ENCODE data around the gene SELENON. TPM values are rescaled to one million over a fixed set of nuclear protein-coding genes. Genes with fewer than 3 reads are reported as not detected.

SELENON gene
- total and polyA plus RNA-seq, 2 of the 4 experiments (the other 2 are of a cell fraction), result 9.1 to 114 TPM

DNA sequence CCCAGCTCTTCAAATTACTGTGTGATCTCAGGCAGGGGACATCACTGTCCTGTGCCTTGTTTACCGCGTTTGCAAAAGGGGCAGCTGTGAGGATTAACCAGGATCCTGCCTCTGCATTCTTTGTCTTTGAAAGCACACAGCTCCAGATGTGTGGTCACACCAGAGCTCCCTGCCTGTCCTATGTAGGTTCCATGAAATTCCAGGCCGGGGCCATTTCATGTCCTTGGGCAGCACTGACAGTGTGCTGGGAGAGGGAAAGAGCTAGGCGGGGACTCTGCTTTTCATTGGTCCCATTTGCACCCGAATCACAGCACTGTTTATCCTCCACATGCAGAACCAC is 42.2 kb upstream of the SELENON start:
- no peaks in the 10 kb centered on the region for H3K4me1 ChIP-seq (ENCODE audit: control insufficient read depth, insufficient read depth, low read length)
- H3K4ac ChIP-seq (ENCODE audit: low read depth, low read length), result no peak overlapping the region
- TF ChIP-seq FOS (IDR thresholded peaks at IDR 0.05; ENCODE audit: low read depth, low read length) (no peak), CHD1 (IDR thresholded peaks at IDR 0.05; ENCODE audit: low read depth, low read length) (no peak), NFE2L2 (IDR thresholded peaks at IDR 0.05; ENCODE audit: low read depth, low read length) (no peak), BHLHE40 (IDR thresholded peaks at IDR 0.05; ENCODE audit: low read depth, low read length) (no peak), MXI1 (IDR thresholded peaks at IDR 0.05; ENCODE audit: borderline replicate concordance, low read depth, low read length) (no peak), MAZ (IDR thresholded peaks at IDR 0.05; ENCODE audit: borderline replicate concordance, low read depth, low read length) (no peak), CEBPB (IDR thresholded peaks at IDR 0.05; ENCODE audit: low read depth, low read length) (no peak), SMC3 (IDR thresholded peaks at IDR 0.05; ENCODE audit: low read depth, low read length) (no peak), RAD21 (IDR thresholded peaks at IDR 0.05; ENCODE audit: low read length) (no peak), RCOR1 (IDR thresholded peaks at IDR 0.05; ENCODE audit: insufficient replicate concordance, low read length) (no peak), RFX5 (IDR thresholded peaks at IDR 0.05; ENCODE audit: low read depth, low read length) (no peak)
- TF ChIP-seq, protein P1, sequence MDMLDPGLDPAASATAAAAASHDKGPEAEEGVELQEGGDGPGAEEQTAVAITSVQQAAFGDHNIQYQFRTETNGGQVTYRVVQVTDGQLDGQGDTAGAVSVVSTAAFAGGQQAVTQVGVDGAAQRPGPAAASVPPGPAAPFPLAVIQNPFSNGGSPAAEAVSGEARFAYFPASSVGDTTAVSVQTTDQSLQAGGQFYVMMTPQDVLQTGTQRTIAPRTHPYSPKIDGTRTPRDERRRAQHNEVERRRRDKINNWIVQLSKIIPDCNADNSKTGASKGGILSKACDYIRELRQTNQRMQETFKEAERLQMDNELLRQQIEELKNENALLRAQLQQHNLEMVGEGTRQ (IDR thresholded peaks at IDR 0.05; ENCODE audit: low read depth, low read length), result no peak
- TF ChIP-seq, protein P2, sequence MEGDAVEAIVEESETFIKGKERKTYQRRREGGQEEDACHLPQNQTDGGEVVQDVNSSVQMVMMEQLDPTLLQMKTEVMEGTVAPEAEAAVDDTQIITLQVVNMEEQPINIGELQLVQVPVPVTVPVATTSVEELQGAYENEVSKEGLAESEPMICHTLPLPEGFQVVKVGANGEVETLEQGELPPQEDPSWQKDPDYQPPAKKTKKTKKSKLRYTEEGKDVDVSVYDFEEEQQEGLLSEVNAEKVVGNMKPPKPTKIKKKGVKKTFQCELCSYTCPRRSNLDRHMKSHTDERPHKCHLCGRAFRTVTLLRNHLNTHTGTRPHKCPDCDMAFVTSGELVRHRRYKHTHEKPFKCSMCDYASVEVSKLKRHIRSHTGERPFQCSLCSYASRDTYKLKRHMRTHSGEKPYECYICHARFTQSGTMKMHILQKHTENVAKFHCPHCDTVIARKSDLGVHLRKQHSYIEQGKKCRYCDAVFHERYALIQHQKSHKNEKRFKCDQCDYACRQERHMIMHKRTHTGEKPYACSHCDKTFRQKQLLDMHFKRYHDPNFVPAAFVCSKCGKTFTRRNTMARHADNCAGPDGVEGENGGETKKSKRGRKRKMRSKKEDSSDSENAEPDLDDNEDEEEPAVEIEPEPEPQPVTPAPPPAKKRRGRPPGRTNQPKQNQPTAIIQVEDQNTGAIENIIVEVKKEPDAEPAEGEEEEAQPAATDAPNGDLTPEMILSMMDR (conservative IDR thresholded peaks at IDR 0.05; ENCODE audit: low read depth, low read length), result no peak
- TF ChIP-seq, protein P3, sequence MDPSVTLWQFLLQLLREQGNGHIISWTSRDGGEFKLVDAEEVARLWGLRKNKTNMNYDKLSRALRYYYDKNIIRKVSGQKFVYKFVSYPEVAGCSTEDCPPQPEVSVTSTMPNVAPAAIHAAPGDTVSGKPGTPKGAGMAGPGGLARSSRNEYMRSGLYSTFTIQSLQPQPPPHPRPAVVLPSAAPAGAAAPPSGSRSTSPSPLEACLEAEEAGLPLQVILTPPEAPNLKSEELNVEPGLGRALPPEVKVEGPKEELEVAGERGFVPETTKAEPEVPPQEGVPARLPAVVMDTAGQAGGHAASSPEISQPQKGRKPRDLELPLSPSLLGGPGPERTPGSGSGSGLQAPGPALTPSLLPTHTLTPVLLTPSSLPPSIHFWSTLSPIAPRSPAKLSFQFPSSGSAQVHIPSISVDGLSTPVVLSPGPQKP (IDR thresholded peaks at IDR 0.05; ENCODE audit: borderline replicate concordance, low read depth, low read length), result no peak
- ChIA-PET CTCF (no interaction called here), POLR2A (ENCODE audit: unreplicated experiment) (no interaction called here)
- H3K27ac ChIP-seq (ENCODE audit: insufficient read depth, low read length), result no peak overlapping the region
- no peak overlapping the region for H4K91ac ChIP-seq (ENCODE audit: insufficient read depth, low read depth, low read length)
- intact Hi-C loops (cut with micrococcal nuclease) (no loop called here), dilution Hi-C loops (cut with HindIII; ENCODE audit: low sequenced_read_pairs, unreplicated experiment) (no loop called here), in situ Hi-C loops (cut with MboI; ENCODE audit: low sequenced_read_pairs) (no loop called here)
- H4K5ac ChIP-seq (ENCODE audit: low read depth, low read length), result no peak overlapping the region
- WGBS, 2 experiments (ENCODE audit: extremely low coverage in 2 of 2, insufficient read length in 1 of 2), result no CpG with 5 or more reads among the region's 5 CpGs
- no peak overlapping the region for H3K23ac ChIP-seq (ENCODE audit: low read depth, low read length)
- ATAC-seq (ENCODE audit: low read depth) (no peak; the same call in 1 of the 2 replicates), DNase-seq (no peak)
- no peaks in the 10 kb centered on the region for H3K27me3 ChIP-seq (ENCODE audit: control insufficient read depth, insufficient read depth, low read length)
- no peak overlapping the region for H2AK9ac ChIP-seq (replicated peaks; ENCODE audit: low read depth, low read length, poor library complexity)
- no peak overlapping the region for H2BK120ac ChIP-seq (ENCODE audit: low read depth, low read length)
- no peak overlapping the region for H3K4me2 ChIP-seq (ENCODE audit: low read depth, low read length)
- BruUV-seq (replicated peaks), result no TSS peak
- H3K4me3 ChIP-seq (ENCODE audit: insufficient read depth, low read depth, low read length), result no peak overlapping the region
- no peaks in the 10 kb centered on the region for H3K9me3 ChIP-seq (ENCODE audit: control insufficient read depth, insufficient read depth, low read length)
- no peaks in the 10 kb centered on the region for H4K20me1 ChIP-seq (ENCODE audit: insufficient read depth, low read length)
- peaks cover 30% of the 10 kb centered on the region; the same call in 1 of the 2 replicates for H3K36me3 ChIP-seq (ENCODE audit: control insufficient read depth, insufficient read depth, low read length)
- no peak overlapping the region for H3K9ac ChIP-seq (ENCODE audit: low read depth, low read length)
- H2BK5ac ChIP-seq (ENCODE audit: low read depth, low read length, poor library complexity, severe bottlenecking), result no peak overlapping the region
- H2BK15ac ChIP-seq (ENCODE audit: low read depth, low read length), result no peak overlapping the region
- no peak overlapping the region for H2AK5ac ChIP-seq (ENCODE audit: low read depth, low read length)
- H3K18ac ChIP-seq (ENCODE audit: low read depth, low read length), result no peak overlapping the region
- no peaks in the 10 kb centered on the region; the same call in 1 of the 2 replicates for H3K9me1 ChIP-seq (ENCODE audit: insufficient read depth, low read length)
- no peak overlapping the region for H2AFZ ChIP-seq (replicated peaks; ENCODE audit: low read length, poor library complexity)
- no peak overlapping the region for H3K56ac ChIP-seq (ENCODE audit: extremely low read depth, insufficient read depth, low read length)
- no peak overlapping the region for H3K14ac ChIP-seq (replicated peaks; ENCODE audit: low read depth, low read length)
- H4K8ac ChIP-seq (ENCODE audit: low read depth in 2 of 2, low read length in 2 of 2), result no peak overlapping the region
- H3K79me1 ChIP-seq (ENCODE audit: low read depth in 1 of 2, low read length in 2 of 2), result no peaks in the 10 kb centered on the region
- H2BK20ac ChIP-seq (ENCODE audit: low read depth, low read length), result no peak overlapping the region
